Measurements from ENCODE around the gene ACSL4.
"Not testable (repeated sequence)": the region's sequence is repeated elsewhere in the genome, so short reads cannot be mapped to it uniquely, and the experiment has no call there.

ACSL4 gene

GRCh38 chrX:109696146-109696740, 36.8 kb downstream of the ACSL4 start:
- H3K9ac ChIP-seq (ENCODE audit: low read length), result no peak overlapping the region
- no peaks in the 10 kb centered on the region for H3K4me1 ChIP-seq (ENCODE audit: insufficient read depth, low read length)
- no peaks in the 10 kb centered on the region for H3K9me3 ChIP-seq (ENCODE audit: low read length)
- H3K36me3 ChIP-seq (ENCODE audit: insufficient read depth, low read length), result no peaks in the 10 kb centered on the region
- H3K27ac ChIP-seq (ENCODE audit: low read depth, low read length), result no peak overlapping the region
- H3K4me3 ChIP-seq (ENCODE audit: low read depth in 1 of 2, low read length in 2 of 2), result no peak overlapping the region
- no peaks in the 10 kb centered on the region for H3K27me3 ChIP-seq (ENCODE audit: control insufficient read depth in 1 of 2, insufficient read depth in 2 of 2, low read length in 2 of 2)

DNA sequence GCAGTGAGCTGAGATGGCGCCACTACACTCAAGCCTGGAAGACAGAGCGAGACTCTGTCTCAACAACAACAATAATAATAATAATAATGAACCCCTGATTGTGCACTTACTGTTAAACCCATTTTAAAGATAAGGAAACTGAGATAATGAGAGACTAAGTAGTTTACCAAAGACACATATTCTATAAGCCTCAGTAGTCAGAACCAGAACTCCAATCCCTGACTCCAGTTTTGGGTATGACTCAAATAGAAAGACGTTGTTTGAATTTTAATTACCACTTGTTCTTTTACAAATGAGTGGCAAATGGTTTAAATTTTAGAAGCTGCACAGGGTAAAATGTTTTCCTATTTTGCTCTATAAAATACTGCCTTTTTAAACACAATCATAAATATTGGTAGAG, 37.4 kb downstream of the ACSL4 start:
- no peaks in the 10 kb centered on the region for H3K27me3 ChIP-seq (ENCODE audit: control insufficient read depth in 1 of 2, insufficient read depth in 2 of 2, low read length in 2 of 2)
- H3K27ac ChIP-seq (ENCODE audit: low read depth, low read length), result no peak overlapping the region
- no peaks in the 10 kb centered on the region for H3K9me3 ChIP-seq (ENCODE audit: low read length)
- H3K4me1 ChIP-seq (ENCODE audit: insufficient read depth, low read length), result no peaks in the 10 kb centered on the region
- no peaks in the 10 kb centered on the region for H3K36me3 ChIP-seq (ENCODE audit: insufficient read depth, low read length)
- no peak overlapping the region for H3K4me3 ChIP-seq (ENCODE audit: low read depth in 1 of 2, low read length in 2 of 2)
- no peak overlapping the region for H3K9ac ChIP-seq (ENCODE audit: low read length)

GRCh38 chrX:109691752-109692151, 41.3 kb downstream of the ACSL4 start:
- Histone ChIP-seq H3K36me3 (ENCODE audit: insufficient read depth, low read length) (no peaks in the 10 kb centered on the region), H3K4me1 (ENCODE audit: insufficient read depth, low read length) (no peaks in the 10 kb centered on the region), H3K9me3 (ENCODE audit: low read length) (no peaks in the 10 kb centered on the region), H3K4me3 (ENCODE audit: low read depth in 1 of 2, low read length in 2 of 2) (no peak overlapping the region), H3K9ac (ENCODE audit: low read length) (no peak overlapping the region), H3K27ac (ENCODE audit: low read depth, low read length) (no peak overlapping the region), H3K27me3 (ENCODE audit: control insufficient read depth in 1 of 2, insufficient read depth in 2 of 2, low read length in 2 of 2) (no peaks in the 10 kb centered on the region)

DNA sequence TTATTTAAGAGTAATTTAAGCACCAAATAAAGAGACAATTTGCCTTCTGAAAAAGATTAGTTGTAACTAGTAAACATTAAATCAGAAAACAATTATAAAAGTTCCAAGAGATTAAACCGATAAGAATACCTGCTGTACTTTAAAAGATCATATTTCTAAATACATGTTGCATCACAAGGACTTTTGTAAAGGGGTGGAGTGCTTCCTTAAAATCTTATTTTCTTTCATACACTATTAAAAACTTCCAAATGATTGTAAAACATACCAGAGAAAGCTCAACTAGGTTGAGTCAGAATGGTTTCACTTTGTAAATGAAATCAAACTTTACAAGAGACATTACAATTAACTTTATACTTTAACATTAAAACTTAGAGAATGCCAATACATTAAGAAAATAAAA, 41.8 kb downstream of the ACSL4 start:
- Histone ChIP-seq H3K27ac (ENCODE audit: low read depth, low read length) (no peak overlapping the region), H3K4me1 (ENCODE audit: insufficient read depth, low read length) (no peaks in the 10 kb centered on the region), H3K9ac (ENCODE audit: low read length) (no peak overlapping the region), H3K9me3 (ENCODE audit: low read length) (no peaks in the 10 kb centered on the region), H3K27me3 (ENCODE audit: control insufficient read depth in 1 of 2, insufficient read depth in 2 of 2, low read length in 2 of 2) (no peaks in the 10 kb centered on the region), H3K36me3 (ENCODE audit: insufficient read depth, low read length) (no peaks in the 10 kb centered on the region), H3K4me3 (ENCODE audit: low read depth in 1 of 2, low read length in 2 of 2) (no peak overlapping the region)

DNA sequence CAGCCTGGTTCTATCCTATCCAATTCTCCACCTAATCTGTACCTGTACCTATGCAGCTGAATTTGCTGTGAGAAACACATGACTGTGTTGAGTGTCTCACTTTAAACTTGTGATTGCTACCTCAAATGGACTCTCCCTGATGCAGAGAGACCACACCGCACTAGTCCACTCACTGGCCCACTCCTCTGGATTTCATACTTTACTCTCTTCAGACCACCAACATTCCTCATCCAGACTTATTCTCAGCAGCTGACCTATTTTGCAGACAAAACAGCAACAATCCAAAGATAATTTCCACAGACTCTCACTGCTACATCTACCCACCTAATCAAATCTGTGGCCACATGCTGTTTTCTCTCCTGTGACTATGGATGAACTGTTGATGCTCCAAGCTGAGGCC, 45.2 kb downstream of the ACSL4 start:
- no peak overlapping the region for H3K9ac ChIP-seq (ENCODE audit: low read length)
- no peaks in the 10 kb centered on the region for H3K9me3 ChIP-seq (ENCODE audit: low read length)

DNA sequence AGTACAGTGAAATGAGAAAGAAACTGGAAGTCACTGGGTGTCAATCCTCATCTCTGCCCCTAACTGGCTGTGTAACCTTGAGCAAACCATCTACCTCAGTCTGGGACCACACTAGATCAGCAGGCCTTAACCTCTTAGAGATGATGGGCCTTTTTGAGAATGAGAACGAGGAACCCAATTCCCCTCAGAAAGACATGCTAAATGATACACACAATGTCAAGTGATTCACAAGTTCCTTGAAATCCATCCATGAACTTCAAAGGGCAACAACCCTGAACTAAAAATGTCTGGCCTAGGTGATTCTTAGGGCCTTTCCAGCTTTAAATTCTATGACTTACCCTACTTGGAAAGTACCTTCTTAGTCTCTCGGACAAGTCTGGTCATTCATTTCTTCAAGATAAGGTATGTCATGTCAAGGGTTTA, 47.4 kb downstream of the ACSL4 start:
- no peak overlapping the region for H3K27ac ChIP-seq (ENCODE audit: low read depth, low read length)
- no peak overlapping the region for H3K9ac ChIP-seq (ENCODE audit: low read length)
- no peak overlapping the region for H3K4me3 ChIP-seq (ENCODE audit: low read depth in 1 of 2, low read length in 2 of 2)
- H3K4me1 ChIP-seq (ENCODE audit: insufficient read depth, low read length), result no peaks in the 10 kb centered on the region
- H3K36me3 ChIP-seq (ENCODE audit: insufficient read depth, low read length), result no peaks in the 10 kb centered on the region
- H3K9me3 ChIP-seq (ENCODE audit: low read length), result no peaks in the 10 kb centered on the region
- no peaks in the 10 kb centered on the region for H3K27me3 ChIP-seq (ENCODE audit: control insufficient read depth in 1 of 2, insufficient read depth in 2 of 2, low read length in 2 of 2)

More for the DNA sequence above, 45.2 kb downstream of the ACSL4 start:
- Histone ChIP-seq H3K36me3 (ENCODE audit: insufficient read depth, low read length) (no peaks in the 10 kb centered on the region), H3K27me3 (ENCODE audit: control insufficient read depth in 1 of 2, insufficient read depth in 2 of 2, low read length in 2 of 2) (no peaks in the 10 kb centered on the region), H3K4me1 (ENCODE audit: insufficient read depth, low read length) (no peaks in the 10 kb centered on the region), H3K4me3 (ENCODE audit: low read depth in 1 of 2, low read length in 2 of 2) (no peak overlapping the region), H3K27ac (ENCODE audit: low read depth, low read length) (no peak overlapping the region)

- no peak overlapping the region for H3K27ac ChIP-seq (ENCODE audit: low read depth, low read length)
These were observed 48.9 kb downstream of the ACSL4 start for GRCh38 chrX:109684136-109684535.

DNA sequence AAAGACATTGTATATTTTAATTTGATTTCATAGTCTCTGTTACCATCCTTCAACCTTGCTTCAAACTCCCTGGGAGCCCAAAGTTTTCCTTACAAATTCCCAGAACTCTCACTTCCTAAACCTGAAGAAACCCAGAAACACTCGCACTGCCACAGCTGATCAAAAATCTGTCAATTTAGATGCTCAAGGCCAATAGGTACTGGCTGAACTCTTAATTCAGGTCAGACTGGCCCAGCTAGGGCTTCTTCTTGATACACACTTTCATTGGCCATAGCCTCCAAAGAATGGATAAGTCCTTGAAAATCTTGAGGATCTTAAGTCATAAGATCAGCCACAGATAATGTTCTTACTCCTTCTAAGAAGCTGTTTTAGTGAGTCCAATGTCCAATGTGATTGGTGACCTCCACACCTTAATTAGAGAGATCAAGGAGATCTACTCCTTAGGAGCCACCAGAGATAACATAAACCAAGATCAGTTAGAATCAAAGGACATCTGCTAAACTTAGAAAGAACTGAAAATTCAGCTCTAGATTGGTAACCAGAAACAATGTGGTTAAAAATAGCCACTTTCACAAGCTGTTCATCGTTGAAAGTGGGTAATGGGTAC, 51.5 kb downstream of the ACSL4 start:
- Histone ChIP-seq H3K9ac (ENCODE audit: low read length) (no peak overlapping the region), H3K4me3 (ENCODE audit: low read depth in 1 of 2, low read length in 2 of 2) (no peak overlapping the region), H3K9me3 (ENCODE audit: low read length) (no peaks in the 10 kb centered on the region), H3K4me1 (ENCODE audit: insufficient read depth, low read length) (no peaks in the 10 kb centered on the region), H3K36me3 (ENCODE audit: insufficient read depth, low read length) (no peaks in the 10 kb centered on the region), H3K27me3 (ENCODE audit: control insufficient read depth in 1 of 2, insufficient read depth in 2 of 2, low read length in 2 of 2) (no peaks in the 10 kb centered on the region), H3K27ac (ENCODE audit: low read depth, low read length) (no peak overlapping the region)

More at GRCh38 chrX:109684136-109684535, 48.9 kb downstream of the ACSL4 start:
- Histone ChIP-seq H3K9ac (ENCODE audit: low read length) (no peak overlapping the region), H3K4me3 (ENCODE audit: low read depth in 1 of 2, low read length in 2 of 2) (no peak overlapping the region), H3K9me3 (ENCODE audit: low read length) (no peaks in the 10 kb centered on the region), H3K27me3 (ENCODE audit: control insufficient read depth in 1 of 2, insufficient read depth in 2 of 2, low read length in 2 of 2) (no peaks in the 10 kb centered on the region), H3K36me3 (ENCODE audit: insufficient read depth, low read length) (no peaks in the 10 kb centered on the region), H3K4me1 (ENCODE audit: insufficient read depth, low read length) (no peaks in the 10 kb centered on the region)

GRCh38 chrX:109679820-109680219, 53.2 kb downstream of the ACSL4 start:
- Histone ChIP-seq H3K27ac (ENCODE audit: low read depth, low read length) (no peak overlapping the region), H3K9me3 (ENCODE audit: low read length) (no peaks in the 10 kb centered on the region), H3K4me3 (ENCODE audit: low read depth in 1 of 2, low read length in 2 of 2) (no peak overlapping the region), H3K4me1 (ENCODE audit: insufficient read depth, low read length) (no peaks in the 10 kb centered on the region), H3K36me3 (ENCODE audit: insufficient read depth, low read length) (no peaks in the 10 kb centered on the region), H3K27me3 (ENCODE audit: control insufficient read depth in 1 of 2, insufficient read depth in 2 of 2, low read length in 2 of 2) (no peaks in the 10 kb centered on the region), H3K9ac (ENCODE audit: low read length) (no peak overlapping the region)

GRCh38 chrX:109672239-109672638, 60.8 kb downstream of the ACSL4 start:
- H3K36me3 ChIP-seq (ENCODE audit: insufficient read depth, low read length), result no peaks in the 10 kb centered on the region
- no peaks in the 10 kb centered on the region for H3K9me3 ChIP-seq (ENCODE audit: low read length)
- H3K27ac ChIP-seq (ENCODE audit: low read depth, low read length), result no peak overlapping the region

DNA sequence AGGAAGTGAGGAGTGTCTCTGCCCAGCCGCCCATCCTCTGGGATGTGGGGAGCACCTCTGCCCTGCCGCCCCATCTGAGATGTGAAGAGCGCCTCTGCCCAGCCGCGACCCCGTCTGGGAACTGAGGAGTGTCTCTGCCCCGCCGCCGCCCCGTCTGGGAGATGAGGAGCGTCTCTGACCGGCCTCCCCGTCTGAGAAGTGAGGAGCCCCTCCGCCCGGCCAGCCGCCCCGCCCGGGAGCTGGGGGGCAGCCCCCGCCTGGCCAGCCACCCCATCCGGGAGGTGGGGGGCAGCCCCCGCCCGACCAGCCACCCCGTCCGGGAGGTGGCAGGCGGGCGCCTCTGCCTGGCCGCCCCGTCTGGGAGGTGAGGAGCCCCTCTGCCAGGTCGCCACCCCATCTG, 61.9 kb downstream of the ACSL4 start:
- not testable (repeated sequence) for H3K27ac ChIP-seq (ENCODE audit: low read depth, low read length); H3K27me3 ChIP-seq (ENCODE audit: control insufficient read depth in 1 of 2, insufficient read depth in 2 of 2, low read length in 2 of 2); H3K4me1 ChIP-seq (ENCODE audit: insufficient read depth, low read length); H3K9me3 ChIP-seq (ENCODE audit: low read length); H3K9ac ChIP-seq (ENCODE audit: low read length); H3K4me3 ChIP-seq (ENCODE audit: low read depth in 1 of 2, low read length in 2 of 2); H3K36me3 ChIP-seq (ENCODE audit: insufficient read depth, low read length)

More at GRCh38 chrX:109672239-109672638, 60.8 kb downstream of the ACSL4 start:
- Histone ChIP-seq H3K9ac (ENCODE audit: low read length) (no peak overlapping the region), H3K27me3 (ENCODE audit: control insufficient read depth in 1 of 2, insufficient read depth in 2 of 2, low read length in 2 of 2) (no peaks in the 10 kb centered on the region), H3K4me3 (ENCODE audit: low read depth in 1 of 2, low read length in 2 of 2) (no peak overlapping the region), H3K4me1 (ENCODE audit: insufficient read depth, low read length) (no peaks in the 10 kb centered on the region)

DNA sequence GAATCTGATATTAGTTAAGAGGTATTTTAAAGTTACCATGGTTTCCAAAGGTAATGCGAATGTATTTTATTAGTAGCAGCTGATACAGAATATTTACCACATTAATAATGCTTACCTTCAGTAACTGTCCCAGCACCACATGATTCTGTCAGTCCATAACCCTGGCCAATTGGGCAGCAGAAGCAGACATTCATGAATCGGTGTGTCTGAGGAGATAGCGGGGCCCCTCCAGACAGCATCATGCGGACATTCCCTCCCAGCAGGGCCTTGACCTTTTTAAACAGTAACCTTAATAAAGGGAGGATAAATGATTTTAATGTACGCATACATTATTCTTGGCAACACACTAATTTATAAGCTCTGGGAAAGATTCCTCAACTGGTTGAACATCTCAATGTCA, 65.1 kb downstream of the ACSL4 start:
- Histone ChIP-seq H3K27ac (ENCODE audit: low read depth, low read length) (no peak overlapping the region), H3K9ac (ENCODE audit: low read length) (no peak overlapping the region), H3K9me3 (ENCODE audit: low read length) (no peaks in the 10 kb centered on the region), H3K27me3 (ENCODE audit: control insufficient read depth in 1 of 2, insufficient read depth in 2 of 2, low read length in 2 of 2) (no peaks in the 10 kb centered on the region), H3K4me1 (ENCODE audit: insufficient read depth, low read length) (no peaks in the 10 kb centered on the region), H3K36me3 (ENCODE audit: insufficient read depth, low read length) (no peaks in the 10 kb centered on the region), H3K4me3 (ENCODE audit: low read depth in 1 of 2, low read length in 2 of 2) (no peak overlapping the region)
